NCI-H82 treated with DMSO at 0.1 percent for 48 hours (cell line): ENCODE data around the gene GDPD5.

ENCODE experiments used
- DNase-seq: peaks from one replicate; lab custom pipeline; 2025; ENCODE audit not compliant: unreplicated experiment; lab: John Stamatoyannopoulos, UW

The GDPD5 gene

GRCh38 chr11:75558939-75559843 is 33.5 kb upstream of the GDPD5 start:
- no peak for DNase-seq

GRCh38 chr11:75557666-75558494 is 32.1 kb upstream of the GDPD5 start:
- no peak for DNase-seq

GRCh38 chr11:75556275-75556674 is 30.5 kb upstream of the GDPD5 start:
- no peak for DNase-seq

- DNase-seq, result no peak
Measured at GRCh38 chr11:75555079-75555811, 29.5 kb upstream of the GDPD5 start.

- DNase-seq, result peak; percentile 40
Measured at GRCh38 chr11:75554258-75555022, 28.7 kb upstream of the GDPD5 start.

GRCh38 chr11:75553889-75554257 is 28.1 kb upstream of the GDPD5 start:
- no peak for DNase-seq

GRCh38 chr11:75553182-75553581 is 27.4 kb upstream of the GDPD5 start:
- no peak for DNase-seq

GRCh38 chr11:75549370-75549958 is 23.7 kb upstream of the GDPD5 start:
- no peak for DNase-seq

GRCh38 chr11:75548595-75549272 is 23.0 kb upstream of the GDPD5 start:
- no peak for DNase-seq

- DNase-seq, result no peak
Measured at GRCh38 chr11:75547617-75548058, 21.9 kb upstream of the GDPD5 start.

GRCh38 chr11:75547177-75547576 is 21.4 kb upstream of the GDPD5 start:
- DNase-seq, result no peak

GRCh38 chr11:75543806-75544205 is 18.1 kb upstream of the GDPD5 start:
- no peak for DNase-seq

- no peak for DNase-seq
Measured at GRCh38 chr11:75542088-75542438, 16.3 kb upstream of the GDPD5 start.

GRCh38 chr11:75541193-75542087 is 15.7 kb upstream of the GDPD5 start:
- no peak for DNase-seq

GRCh38 chr11:75539459-75540334 is 14.0 kb upstream of the GDPD5 start:
- no peak for DNase-seq

GRCh38 chr11:75538150-75538942 is 12.6 kb upstream of the GDPD5 start:
- no peak for DNase-seq

GRCh38 chr11:75537740-75538139 is 12.0 kb upstream of the GDPD5 start:
- no peak for DNase-seq
